HCT116 (cell line): ENCODE data around the gene PCDHGA3. TPM values are rescaled to one million over a fixed set of nuclear protein-coding genes. Genes with fewer than 3 reads are reported as not detected.

Experiments
- ATAC-seq: fragments of 200-7000 bp; cut with Tn5 transposase; 2 replicates; pipeline ENCODE4 v1.9.1; 2020; ENCODE audit warnings: mild to moderate bottlenecking, moderate library complexity
- BruUV-seq: library from RNA; stranded (reverse); fragments of 400-500 nt; replicated peaks from 2 replicates; lab custom pipeline; 2021; lab: Mats Ljungman, UMichigan
- CTCF ChIA-PET: fragments of 300-600 bp; sonication (Branson Sonifier 250); formaldehyde crosslinking; loops from one replicate; lab custom pipeline; 2021; ENCODE audit warnings: antibody characterized with exemption; lab: Charles Lee
- POLR2A ChIA-PET: fragments of 300-600, 350-600 bp; sonication (Branson Sonifier 250); formaldehyde crosslinking; loops from one replicate; lab custom pipeline; 2021; ENCODE audit warnings: antibody characterized with exemption; lab: Charles Lee
- RAD21 ChIA-PET, 2 experiments: fragments of 300-600 bp; sonication (Branson Sonifier 250); formaldehyde crosslinking; loops; one replicate each; lab custom pipeline; 2023; ENCODE audit warnings: low total read pairs in 2 of 2; ENCODE audit not compliant: uncharacterized antibody in 2 of 2, unreplicated experiment in 2 of 2, low non-redundant PET in 1 of 2; lab: Charles Lee
- DNase-seq: peaks from one replicate; pipeline ENCODE4 v3.0.0-alpha.2; 2010; ENCODE audit warnings: low read depth, low spot score
- H2AFZ ChIP-seq: fragments of 200-600 bp; shearing (Covaris generic), sonication (generic); 2 replicates; pipeline ENCODE4 v1.6.1; 2017; ENCODE audit warnings: low read depth, mixed run types, mixed read lengths, antibody characterized with exemption, low read length; ENCODE audit not compliant: poor library complexity, severe bottlenecking
- H3K27ac ChIP-seq: 2 replicates; pipeline ENCODE4 v1.5.1; 2012; ENCODE audit warnings: low read depth, low read length
- H3K27me3 ChIP-seq: fragments of 200-600 bp; sonication (generic); 2 replicates; pipeline ENCODE4 v1.6.1; 2016; ENCODE audit warnings: mixed run types, low read length, mixed read lengths; ENCODE audit not compliant: insufficient read depth
- H3K36me3 ChIP-seq, 2 experiments: fragments of 200-500 bp in 1 of 2; fragments of 200-600 bp in 1 of 2; sonication (Bioruptor generic) in 1 of 2; sonication (generic) in 1 of 2; 2 replicates each; pipeline versions ENCODE4 v1.5.1 to v1.6.1; 2014 to 2016; ENCODE audit warnings: low read length in 2 of 2, inconsistent platforms in 1 of 2, mixed read lengths in 1 of 2, mixed run types in 1 of 2; ENCODE audit not compliant: insufficient read depth in 2 of 2, control insufficient read depth in 1 of 2
- H3K4me1 ChIP-seq, 2 experiments: fragments of 200-600 bp in 1 of 2; sonication (generic) in 1 of 2; 2 replicates each; pipeline versions ENCODE4 v1.5.1 to v1.6.1; 2012 to 2017; ENCODE audit warnings: low read length in 2 of 2, inconsistent platforms in 1 of 2, mild to moderate bottlenecking in 1 of 2, mixed read lengths in 1 of 2, mixed run types in 1 of 2, moderate library complexity in 1 of 2; ENCODE audit not compliant: insufficient read depth in 2 of 2, control insufficient read depth in 1 of 2
- H3K4me2 ChIP-seq: fragments of 200-600 bp; sonication (generic); 2 replicates; pipeline ENCODE4 v1.6.1; 2017; ENCODE audit warnings: mixed run types, low read length, mixed read lengths
- H3K4me3 ChIP-seq, 2 experiments: fragments of 200-600 bp in 1 of 2; sonication (generic) in 1 of 2; replicated peaks in 1 of 2; 2 replicates each; pipeline ENCODE4 v1.5.1; 2011 to 2016; ENCODE audit warnings: low read length in 2 of 2, control low read depth in 1 of 2, low read depth in 1 of 2, mild to moderate bottlenecking in 1 of 2, mixed read lengths in 1 of 2, mixed run types in 1 of 2
- H3K79me2 ChIP-seq: fragments of 200-600 bp; sonication (generic); 2 replicates; pipeline ENCODE4 v1.6.1; 2017; ENCODE audit warnings: mild to moderate bottlenecking, mixed run types, low read length, moderate library complexity, mixed read lengths; ENCODE audit not compliant: insufficient read depth
- H3K9ac ChIP-seq: fragments of 200-600 bp; sonication (generic); 2 replicates; pipeline ENCODE4 v1.6.1; 2016; ENCODE audit warnings: low read length, mixed read lengths
- H3K9me2 ChIP-seq: fragments of 200-600 bp; sonication (generic), shearing (Covaris generic); 2 replicates; pipeline ENCODE4 v1.6.1; 2017; ENCODE audit warnings: mixed run types, mild to moderate bottlenecking, moderate library complexity; ENCODE audit not compliant: insufficient read depth
- H3K9me3 ChIP-seq, 2 experiments: fragments of 200-500 bp in 1 of 2; fragments of 200-600 bp in 1 of 2; sonication (Bioruptor generic) in 1 of 2; sonication (generic) in 1 of 2; 2 replicates each; pipeline ENCODE4 v1.6.1; 2014 to 2017; ENCODE audit warnings: low read length in 2 of 2, mixed read lengths in 2 of 2, inconsistent platforms in 1 of 2, low read depth in 1 of 2, mild to moderate bottlenecking in 1 of 2, mixed run types in 1 of 2, moderate library complexity in 1 of 2; ENCODE audit not compliant: control insufficient read depth in 1 of 2, insufficient read depth in 1 of 2
- H4K20me1 ChIP-seq: fragments of 200-600 bp; sonication (generic), shearing (Covaris generic); 2 replicates; pipeline ENCODE4 v1.6.1; 2017; ENCODE audit warnings: mixed run types, mild to moderate bottlenecking, moderate library complexity; ENCODE audit not compliant: insufficient read depth
- ATF3 ChIP-seq: IDR thresholded peaks from 2 replicates; pipeline ENCODE4 v1.6.1; 2012
- CEBPB ChIP-seq: IDR thresholded peaks from 2 replicates; pipeline ENCODE4 v1.6.1; 2012; ENCODE audit warnings: low read depth
- CTCF ChIP-seq, 3 experiments: fragments of 200-600 bp in 1 of 3; sonication (generic) in 1 of 3; IDR thresholded peaks in 2 of 3; conservative IDR thresholded peaks in 1 of 3; 2 replicates each; pipeline ENCODE4 v1.5.1; 2012 to 2017; ENCODE audit warnings: low read depth in 2 of 3, low read length in 2 of 3, antibody characterized with exemption in 1 of 3, borderline replicate concordance in 1 of 3, control low read depth in 1 of 3, mild to moderate bottlenecking in 1 of 3, mixed read lengths in 1 of 3, mixed run types in 1 of 3, moderate library complexity in 1 of 3; ENCODE audit not compliant: insufficient read depth in 1 of 3
- EGR1 ChIP-seq: IDR thresholded peaks from 2 replicates; pipeline ENCODE4 v1.6.1; 2012; ENCODE audit warnings: low read depth
- ELF1 ChIP-seq: IDR thresholded peaks from 2 replicates; pipeline ENCODE4 v1.6.1; 2012; ENCODE audit warnings: low read depth, borderline replicate concordance
- JUND ChIP-seq: IDR thresholded peaks from 2 replicates; pipeline ENCODE4 v1.6.1; 2012
- MAX ChIP-seq: IDR thresholded peaks from 2 replicates; pipeline ENCODE4 v1.6.1; 2012
- POLR2AphosphoS5 ChIP-seq: IDR thresholded peaks from 2 replicates; pipeline ENCODE4 v1.6.1; 2011; ENCODE audit warnings: mild to moderate bottlenecking, low read depth, low read length, moderate library complexity
- RAD21 ChIP-seq: IDR thresholded peaks from 2 replicates; pipeline ENCODE4 v1.6.1; 2012; ENCODE audit warnings: low read depth, mild to moderate bottlenecking
- REST ChIP-seq: IDR thresholded peaks from 2 replicates; pipeline ENCODE4 v1.6.1; 2012; ENCODE audit warnings: low read depth
- SIN3A ChIP-seq: IDR thresholded peaks from 2 replicates; pipeline ENCODE4 v1.6.1; 2012; ENCODE audit warnings: low read depth
- SRF ChIP-seq: IDR thresholded peaks from 2 replicates; pipeline ENCODE4 v1.6.1; 2012; ENCODE audit warnings: low read depth
- TCF7L2 ChIP-seq: IDR thresholded peaks from 2 replicates; pipeline ENCODE4 v1.7.0; 2011; ENCODE audit warnings: borderline replicate concordance, inconsistent platforms; ENCODE audit not compliant: insufficient read depth, insufficient read length; ENCODE audit errors: extremely low read depth
- YY1 ChIP-seq: IDR thresholded peaks from 2 replicates; pipeline ENCODE4 v1.6.1; 2011; ENCODE audit warnings: low read length, low read depth, moderate library complexity, mild to moderate bottlenecking; ENCODE audit not compliant: insufficient replicate concordance; ENCODE audit errors: extremely low read depth
- ZBTB33 ChIP-seq: IDR thresholded peaks from 2 replicates; pipeline ENCODE4 v1.6.1; 2011; ENCODE audit warnings: mild to moderate bottlenecking, low read length, moderate library complexity; ENCODE audit not compliant: insufficient replicate concordance; ENCODE audit errors: extremely low read depth
- ZNF274 ChIP-seq: fragments of 200-500 bp; sonication (Bioruptor generic); IDR thresholded peaks from 2 replicates; pipeline ENCODE4 v1.6.1; 2014; ENCODE audit warnings: mild to moderate bottlenecking, low read depth, low read length, inconsistent platforms
- intact Hi-C: fragments of 100-400 bp; cut with micrococcal nuclease; formaldehyde crosslinking; loops from 2 replicates; pipeline ENCODE4 v1.10.0; 2022
- total RNA-seq: library from RNA; stranded (reverse); gene quantifications from one replicate; pipeline ENCODE4 v1.2.1, GENCODE V29; 2021; ENCODE audit not compliant: unreplicated experiment

PCDHGA3 gene
- total RNA-seq, 1 experiment from 2014 or later = not detected

- Histone ChIP-seq H2AFZ (no peak overlapping the region), H3K4me2 (no peak overlapping the region), H3K9me2 (no peaks in the 10 kb centered on the region), H3K9ac (no peak overlapping the region), H3K27me3 (no peaks in the 10 kb centered on the region), H3K79me2 (no peaks in the 10 kb centered on the region), H3K36me3 (no peaks in the 10 kb centered on the region), H4K20me1 (no peaks in the 10 kb centered on the region), H3K4me3 (no peak overlapping the region), H3K9me3 (peaks cover 4% of the 10 kb centered on the region in 2 experiments; a peak in 2 of 4 replicates), H3K4me1 (no peaks in the 10 kb centered on the region), H3K27ac (no peak overlapping the region)
- BruUV-seq = no TSS peak
- DNase-seq (no peak), ATAC-seq (no peak)
- ChIA-PET RAD21 (no interaction called here), POLR2A (no interaction called here), CTCF (no interaction called here)
- TF ChIP-seq EGR1 (no peak), CEBPB (no peak), RAD21 (no peak), ZNF274 (no peak), POLR2AphosphoS5 (no peak), ATF3 (no peak), SRF (no peak), CTCF (IDR thresholded peaks at IDR 0.05 in 2 of 3, conservative IDR thresholded peaks at IDR 0.05 in 1 of 3; ENCODE audit: borderline replicate concordance in 1 of 3, insufficient read depth in 1 of 3, low read depth in 2 of 3, low read length in 2 of 3) (no peak), JUND (no peak), ELF1 (no peak), ZBTB33 (no peak), REST (no peak), MAX (no peak), TCF7L2 (no peak), SIN3A (no peak), YY1 (no peak)
- intact Hi-C loops = no loop called here
Observed at GRCh38 chr5:141343953-141344463, 379 bp downstream of the PCDHGA3 start.
